H1 (cell line): ENCODE results near the gene SNX21. TPM values are rescaled to one million over a fixed set of nuclear protein-coding genes. Genes with fewer than 3 reads are reported as not detected.
A peak's percentile ranks its signal among the peaks of the same experiment; 100 is the strongest.

ENCODE experiments used
- CTCF ChIA-PET: fragments of 300-600 bp; sonication (Branson Sonifier 250); formaldehyde crosslinking; loops from one replicate; lab custom pipeline; 2021; ENCODE audit not compliant: partially characterized antibody; lab: Charles Lee
- POLR2A ChIA-PET: fragments of 300-600 bp; sonication (Branson Sonifier 250); formaldehyde crosslinking; loops from one replicate; lab custom pipeline; 2021; ENCODE audit warnings: inconsistent platforms; ENCODE audit not compliant: partially characterized antibody; lab: Charles Lee
- DNase-seq, 2 experiments: peaks; one replicate each; pipeline versions ENCODE4 v3.0.0 to v3.0.0-alpha.2; 2010 to 2022; ENCODE audit warnings: low spot score in 2 of 2, low read depth in 1 of 2, mixed read lengths in 1 of 2
- FAIRE-seq: peaks from 2 replicates; lab custom pipeline; 2011; peaks lifted over from hg19 to GRCh38; lab: Jason Lieb, UNC
- H2AFZ ChIP-seq: 2 replicates; pipeline ENCODE4 v1.8.1; 2012; ENCODE audit warnings: low read length, inconsistent platforms
- H2AK5ac ChIP-seq: 2 replicates; pipeline ENCODE4 v1.6.1; 2013; ENCODE audit warnings: low read depth, low read length
- H2BK120ac ChIP-seq: replicated peaks from 2 replicates; pipeline ENCODE3; 2013; ENCODE audit warnings: low read depth, low read length, inconsistent platforms
- H2BK12ac ChIP-seq: 2 replicates; pipeline ENCODE4 v1.6.1; 2013; ENCODE audit warnings: low read depth, low read length
- H2BK15ac ChIP-seq: 2 replicates; pipeline ENCODE4 v1.6.1; 2013; ENCODE audit warnings: low read length
- H2BK20ac ChIP-seq: 2 replicates; pipeline ENCODE4 v1.6.1; 2013; ENCODE audit warnings: low read length
- H2BK5ac ChIP-seq: 2 replicates; pipeline ENCODE4 v1.6.1; 2013; ENCODE audit warnings: low read depth, low read length
- H3K14ac ChIP-seq: 2 replicates; pipeline ENCODE4 v1.6.1; 2013; ENCODE audit warnings: inconsistent platforms; ENCODE audit not compliant: insufficient read length
- H3K18ac ChIP-seq: 2 replicates; pipeline ENCODE4 v1.6.1; 2013; ENCODE audit warnings: low read length; ENCODE audit errors: extremely low read depth
- H3K23ac ChIP-seq: 2 replicates; pipeline ENCODE4 v1.6.1; 2013; ENCODE audit warnings: inconsistent platforms; ENCODE audit not compliant: insufficient read length
- H3K23me2 ChIP-seq: 2 replicates; pipeline ENCODE4 v1.6.1; 2013; ENCODE audit warnings: low read depth, low read length
- H3K27ac ChIP-seq: 2 replicates; pipeline ENCODE4 v1.6.1; 2011; ENCODE audit warnings: low read depth, low read length, inconsistent platforms
- H3K27me3 ChIP-seq, 4 experiments: replicated peaks in 1 of 4; 1 replicate in 1 of 4; 2 replicates in 3 of 4; pipeline versions ENCODE4 v1.6.1 to v1.8.1; 2011 to 2013; ENCODE audit warnings: low read length in 3 of 4, mild to moderate bottlenecking in 3 of 4, inconsistent platforms in 2 of 4, mixed read lengths in 2 of 4, moderate library complexity in 1 of 4; ENCODE audit not compliant: control insufficient read depth in 3 of 4, insufficient read depth in 3 of 4; ENCODE audit errors: extremely low read depth in 1 of 4
- H3K36me3 ChIP-seq, 4 experiments: 2 replicates each; pipeline versions ENCODE4 v1.6.1 to v1.8.1; 2011 to 2013; ENCODE audit warnings: mild to moderate bottlenecking in 4 of 4, low read length in 3 of 4, moderate library complexity in 2 of 4, control low read depth in 1 of 4, inconsistent platforms in 1 of 4; ENCODE audit not compliant: insufficient read depth in 4 of 4, control insufficient read depth in 2 of 4
- H3K4ac ChIP-seq: replicated peaks from 2 replicates; pipeline ENCODE3; 2013; ENCODE audit warnings: low read length, low read depth, mixed read lengths, inconsistent platforms; ENCODE audit not compliant: insufficient read length
- H3K4me1 ChIP-seq, 4 experiments: replicated peaks in 1 of 4; 1 replicate in 1 of 4; 2 replicates in 3 of 4; pipeline versions ENCODE4 v1.6.1 to v1.8.1; 2011 to 2013; ENCODE audit warnings: low read length in 3 of 4, inconsistent platforms in 2 of 4, mixed read lengths in 1 of 4; ENCODE audit not compliant: insufficient read depth in 4 of 4, control insufficient read depth in 3 of 4
- H3K4me2 ChIP-seq, 2 experiments: 2 replicates each; pipeline versions ENCODE4 v1.6.1 to v1.8.1; 2011 to 2013; ENCODE audit warnings: low read depth in 2 of 2, low read length in 2 of 2, control low read depth in 1 of 2, inconsistent platforms in 1 of 2, mild to moderate bottlenecking in 1 of 2; ENCODE audit not compliant: insufficient read depth in 1 of 2
- H3K4me3 ChIP-seq, 4 experiments: fragments of 200-600, 300-600 bp in 1 of 4; sonication (generic), shearing (Covaris generic), sonication (Bioruptor Twin) in 1 of 4; 2 replicates each; pipeline versions ENCODE4 v1.5.1 to v1.8.1; 2011 to 2016; ENCODE audit warnings: low read length in 4 of 4, low read depth in 3 of 4, control low read depth in 2 of 4, inconsistent platforms in 2 of 4, mild to moderate bottlenecking in 2 of 4, mixed read lengths in 1 of 4, moderate library complexity in 1 of 4; ENCODE audit not compliant: insufficient read depth in 2 of 4; ENCODE audit errors: extremely low read depth in 1 of 4
- H3K56ac ChIP-seq: replicated peaks from 2 replicates; pipeline ENCODE3; 2013; ENCODE audit warnings: low read depth, mild to moderate bottlenecking, mixed read lengths, low read length, inconsistent platforms; ENCODE audit not compliant: insufficient read length
- H3K79me1 ChIP-seq: 2 replicates; pipeline ENCODE4 v1.6.1; 2013; ENCODE audit warnings: low read depth, low read length, control low read depth
- H3K79me2 ChIP-seq, 2 experiments: 2 replicates each; pipeline versions ENCODE4 v1.6.1 to v1.8.1; 2012 to 2013; ENCODE audit warnings: low read length in 2 of 2, mild to moderate bottlenecking in 2 of 2, inconsistent platforms in 1 of 2; ENCODE audit not compliant: insufficient read depth in 2 of 2, control insufficient read depth in 1 of 2
- H3K9ac ChIP-seq, 4 experiments: replicated peaks in 1 of 4; 1 replicate in 1 of 4; 2 replicates in 3 of 4; pipeline versions ENCODE4 v1.6.1 to v1.8.1; 2011 to 2013; ENCODE audit warnings: low read depth in 3 of 4, low read length in 3 of 4, control low read depth in 2 of 4, mild to moderate bottlenecking in 2 of 4, moderate library complexity in 2 of 4, inconsistent platforms in 1 of 4; ENCODE audit errors: extremely low read depth in 1 of 4
- H3K9me3 ChIP-seq, 2 experiments: 2 replicates each; pipeline versions ENCODE4 v1.6.1 to v1.8.1; 2012 to 2013; ENCODE audit warnings: mild to moderate bottlenecking in 2 of 2, moderate library complexity in 2 of 2, control low read depth in 1 of 2, inconsistent platforms in 1 of 2, low read depth in 1 of 2, low read length in 1 of 2, mixed read lengths in 1 of 2; ENCODE audit not compliant: insufficient read depth in 2 of 2
- H4K20me1 ChIP-seq, 2 experiments: replicated peaks in 1 of 2; 2 replicates each; pipeline versions ENCODE3 to v1.8.1; 2011 to 2013; ENCODE audit warnings: inconsistent platforms in 2 of 2, low read length in 2 of 2, mild to moderate bottlenecking in 1 of 2; ENCODE audit not compliant: insufficient read depth in 2 of 2, control insufficient read depth in 1 of 2
- H4K5ac ChIP-seq: 2 replicates; pipeline ENCODE4 v1.6.1; 2013; ENCODE audit warnings: low read length, low read depth, mixed read lengths, inconsistent platforms; ENCODE audit not compliant: insufficient read length
- H4K8ac ChIP-seq: 2 replicates; pipeline ENCODE4 v1.8.0; 2013; ENCODE audit warnings: mild to moderate bottlenecking, moderate library complexity, low read length, inconsistent platforms; ENCODE audit not compliant: insufficient read depth; ENCODE audit errors: extremely low read depth
- H4K91ac ChIP-seq: replicated peaks from 2 replicates; pipeline ENCODE3; 2013; ENCODE audit warnings: low read length, mixed read lengths, inconsistent platforms; ENCODE audit not compliant: insufficient read length
- CBX8 ChIP-seq: fragments of 300-800, 300-1000 bp; sonication (generic); IDR thresholded peaks from 2 replicates; pipeline ENCODE4 v1.7.1; 2016; ENCODE audit warnings: low read depth, low read length, borderline replicate concordance
- CHD2 ChIP-seq: IDR thresholded peaks from 2 replicates; pipeline ENCODE4 v1.6.1; 2012; ENCODE audit warnings: low read length, improper control_type of control experiment
- CREB1 ChIP-seq: IDR thresholded peaks from 2 replicates; pipeline ENCODE4 v1.6.1; 2012; ENCODE audit warnings: inconsistent platforms
- GTF2F1 ChIP-seq: IDR thresholded peaks from 2 replicates; pipeline ENCODE4 v1.6.1; 2012; ENCODE audit warnings: low read depth, low read length, improper control_type of control experiment, borderline replicate concordance
- HDAC2 ChIP-seq, 2 experiments: fragments of 300-600 bp in 1 of 2; sonication (generic) in 1 of 2; IDR thresholded peaks; 2 replicates each; pipeline ENCODE4 v1.6.1; 2011 to 2012; ENCODE audit warnings: low read depth in 2 of 2, low read length in 2 of 2, mild to moderate bottlenecking in 2 of 2, moderate library complexity in 2 of 2, borderline replicate concordance in 1 of 2, inconsistent platforms in 1 of 2
- KDM1A ChIP-seq: fragments of 200-600, 300-600 bp; sonication (generic); IDR thresholded peaks from 2 replicates; pipeline ENCODE4 v1.7.1; 2016; ENCODE audit warnings: mild to moderate bottlenecking, low read length, borderline replicate concordance
- KDM4A ChIP-seq: IDR thresholded peaks from one replicate; pipeline ENCODE4 v1.7.1; 2012; ENCODE audit warnings: low read depth, mild to moderate bottlenecking, moderate library complexity, low read length, inconsistent platforms; ENCODE audit not compliant: severe bottlenecking
- RBBP5 ChIP-seq: IDR thresholded peaks from 2 replicates; pipeline ENCODE4 v1.7.1; 2012; ENCODE audit warnings: low read depth, mild to moderate bottlenecking, inconsistent platforms, low read length, moderate library complexity, borderline replicate concordance
- RFX5 ChIP-seq: IDR thresholded peaks from 2 replicates; pipeline ENCODE4 v1.6.1; 2011; ENCODE audit warnings: low read depth, low read length, improper control_type of control experiment, borderline replicate concordance
- SIN3A ChIP-seq, 2 experiments: IDR thresholded peaks in 1 of 2; conservative IDR thresholded peaks in 1 of 2; 2 replicates each; pipeline ENCODE4 v1.6.1; 2011 to 2012; ENCODE audit warnings: low read length in 2 of 2, improper control_type of control experiment in 1 of 2, low read depth in 1 of 2, mild to moderate bottlenecking in 1 of 2
- SIRT6 ChIP-seq: IDR thresholded peaks from one replicate; pipeline ENCODE4 v1.7.1; 2012; ENCODE audit warnings: low read length, inconsistent platforms
- SP2 ChIP-seq: IDR thresholded peaks from 2 replicates; pipeline ENCODE4 v1.6.1; 2012; ENCODE audit warnings: mild to moderate bottlenecking, low read length, inconsistent platforms
- TAF1 ChIP-seq: IDR thresholded peaks from 2 replicates; pipeline ENCODE4 v1.6.1; 2011; ENCODE audit warnings: mild to moderate bottlenecking, low read depth, low read length
- WGBS, 2 experiments: shearing (Covaris generic) in 1 of 2; methylation state at CpG; one replicate each; pipeline versions ENCODE4 v1.1.6 to v1.1.7; 2013 to 2015; ENCODE audit warnings: low lambda C conversion rate in 2 of 2, mixed read lengths in 2 of 2, inconsistent platforms in 1 of 2, low coverage in 1 of 2, missing lambda C conversion rate in 1 of 2; ENCODE audit not compliant: insufficient replicate concordance in 2 of 2, insufficient coverage in 1 of 2, insufficient read length in 1 of 2; ENCODE audit errors: extremely low coverage in 1 of 2, missing lambda C conversion rate in 1 of 2; 5-methylcytosine and 5-hydroxymethylcytosine counted together
- polyA plus RNA-seq, 7 experiments: library from polyadenylated mRNA; depleted of rRNA in 3 of 7; stranded (reverse) in 5 of 7; unstranded in 2 of 7; fragments of >200 nt in 5 of 7; fragments of 200-250 nt in 2 of 7; gene quantifications; 1 replicate in 5 of 7; 2 replicates in 1 of 7; 4 replicates in 1 of 7; pipeline versions ENCODE4 v1.2.1 to v1.2.3, GENCODE V29; 2011 to 2013; ENCODE audit warnings: missing spikeins in 2 of 7, mixed read lengths in 2 of 7
- total RNA-seq: library from RNA; stranded (reverse); fragmentation: NEBNext Ultra II Directional; extraction: Animal tissue kit (Norgen Biotek cat#: 25700); gene quantifications from 2 replicates; pipeline ENCODE4 v1.2.1, GENCODE V29; 2021

SNX21 gene
- total and polyA plus RNA-seq, 2 of the 8 experiments (the other 6 are each of a cell fraction or from before 2014, with no cell fraction given), result 15.8 to 16.8 TPM

DNA sequence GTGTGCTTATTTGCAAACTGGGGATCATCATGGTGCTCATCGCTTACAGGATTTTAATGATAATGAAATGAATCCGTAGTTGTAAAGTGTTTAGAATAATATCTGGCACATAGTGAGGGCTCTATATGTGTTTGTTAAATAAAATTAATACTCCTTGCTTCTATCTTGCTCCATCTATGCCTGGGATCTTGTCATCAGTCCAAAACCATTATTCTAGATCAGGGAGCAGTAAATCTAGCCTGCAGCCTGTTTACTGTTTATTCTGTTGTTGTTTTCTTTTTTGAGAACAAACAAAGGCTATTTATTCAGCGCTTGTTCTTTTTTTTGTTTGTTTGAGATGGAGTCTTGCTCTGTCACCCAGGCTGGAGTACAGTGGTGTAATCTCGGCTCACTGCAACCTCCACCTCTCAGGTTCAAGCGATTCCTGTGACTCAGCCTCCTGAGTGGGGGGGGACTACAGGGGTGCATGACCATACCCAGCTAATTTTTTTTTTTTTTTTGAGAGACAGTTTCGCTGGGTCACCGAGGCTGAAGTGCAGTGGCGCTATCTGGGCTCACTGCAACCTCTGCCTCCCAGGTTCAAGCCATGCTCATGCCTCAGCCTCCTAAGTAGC is 15.5 kb downstream of the SNX21 start:
- H2AK5ac ChIP-seq, result 0 out of 2 replicates have a peak overlapping the region, but pooled peaks have one; percentile 24
- no peak overlapping the region for H3K9ac ChIP-seq
- peaks cover 1 to 39% (median 4%) of the 10 kb centered on the region in 4 experiments; a peak in 7 of 8 replicates for H3K36me3 ChIP-seq
- H2BK15ac ChIP-seq, result no peak overlapping the region
- H3K4me1 ChIP-seq, result peaks cover 3 to 6% (median 4%) of the 10 kb centered on the region in 4 experiments; a peak in 5 of 7 replicates
- H3K4me3 ChIP-seq, result no peak overlapping the region
- no peak overlapping the region for H4K5ac ChIP-seq
- no peak overlapping the region for H3K14ac ChIP-seq
- H3K56ac ChIP-seq, result no peak overlapping the region
- H3K23ac ChIP-seq, result no peak overlapping the region
- no peaks in the 10 kb centered on the region for H4K20me1 ChIP-seq
- no peak overlapping the region for H3K4ac ChIP-seq
- H2BK120ac ChIP-seq, result no peak overlapping the region
- no peak for DNase-seq
- H2BK5ac ChIP-seq, result no peak overlapping the region
- POLR2A ChIA-PET, result interaction anchor here (0.5 to 4.5 kb wide), 7 partner anchors 7 to 42 kb away, joined by 3 to 36 read pairs (median 6); partner anchors contain the start of genes CTSA, NEURL2 and SNX21
- H4K8ac ChIP-seq, result no peak overlapping the region; the same call in 1 of the 2 replicates
- peaks cover 0 to 7% of the 10 kb centered on the region in 2 experiments; a peak in 1 of 4 replicates for H3K79me2 ChIP-seq
- no peaks in the 10 kb centered on the region for H3K79me1 ChIP-seq
- H3K27ac ChIP-seq, result no peak overlapping the region
- no peak overlapping the region for H2BK20ac ChIP-seq
- H2BK12ac ChIP-seq, result no peak overlapping the region
- no peaks in the 10 kb centered on the region for H3K9me3 ChIP-seq
- 92% methylated on average over 7 of the region's 8 CpGs; no CpG with 5 or more reads in 1 of the 2 experiments for WGBS, 2 experiments
- FAIRE-seq, result no peak
- no peak overlapping the region for H4K91ac ChIP-seq
- CTCF ChIA-PET, result interaction anchor here (0.7 to 1.5 kb wide), 4 partner anchors 10 to 43 kb away, joined by 3 to 4 read pairs (median 4); no protein-coding TSS in a partner anchor
- H3K23me2 ChIP-seq, result no peaks in the 10 kb centered on the region
- no peak overlapping the region for H2AFZ ChIP-seq
- H3K27me3 ChIP-seq, result no peaks in the 10 kb centered on the region
- no peak overlapping the region for H3K18ac ChIP-seq
- H3K4me2 ChIP-seq, result no peak overlapping the region
- TF ChIP-seq TAF1 (no peak), HDAC2 (IDR thresholded peaks at IDR 0.05; ENCODE audit: borderline replicate concordance in 1 of 2, low read depth in 2 of 2, low read length in 2 of 2) (no peak), SP2 (no peak), KDM4A (no peak), RBBP5 (no peak), CBX8 (no peak), CHD2 (no peak), KDM1A (no peak), SIRT6 (no peak), CREB1 (no peak), RFX5 (no peak), GTF2F1 (no peak), SIN3A (conservative IDR thresholded peaks at IDR 0.05 in 1 of 2, IDR thresholded peaks at IDR 0.05 in 1 of 2; ENCODE audit: low read depth in 1 of 2, low read length in 2 of 2) (no peak)
